ENCODE measurements around the gene FOXD4L6.
"Not testable (repeated sequence)": the region's sequence is repeated elsewhere in the genome, so short reads cannot be mapped to it uniquely, and the experiment has no call there.

The FOXD4L6 gene

GRCh38 chr9:41111414-41111813 lies 17.1 kb downstream of the FOXD4L6 start:
- not testable (repeated sequence) for H3F3A ChIP-seq (ENCODE audit: low read depth); H3K4me2 ChIP-seq (ENCODE audit: low read depth, low read length, poor library complexity, severe bottlenecking); H3K9me3 ChIP-seq (ENCODE audit: insufficient read depth, low read depth, low read length); H2AFZ ChIP-seq (ENCODE audit: low read length); H4K20me1 ChIP-seq (ENCODE audit: insufficient read depth, low read length, poor library complexity, severe bottlenecking); H3K79me2 ChIP-seq (ENCODE audit: insufficient read depth, low read length); H3K36me3 ChIP-seq (ENCODE audit: insufficient read depth, low read length); H3K9me2 ChIP-seq (replicated peaks; ENCODE audit: low read depth, low read length); H3K4me3 ChIP-seq (ENCODE audit: low read length, poor library complexity, severe bottlenecking); H3K9ac ChIP-seq (ENCODE audit: low read depth, low read length, poor library complexity, severe bottlenecking); H3K27me3 ChIP-seq (ENCODE audit: insufficient read depth, low read length, poor library complexity, severe bottlenecking); H3K4me1 ChIP-seq (ENCODE audit: insufficient read depth, low read length, poor library complexity, severe bottlenecking)

GRCh38 chr9:41110913-41111312 lies 17.6 kb downstream of the FOXD4L6 start:
- not testable (repeated sequence) for H3K9me3 ChIP-seq (ENCODE audit: insufficient read depth, low read depth, low read length); H4K20me1 ChIP-seq (ENCODE audit: insufficient read depth, low read length, poor library complexity, severe bottlenecking); H3F3A ChIP-seq (ENCODE audit: low read depth); H3K4me1 ChIP-seq (ENCODE audit: insufficient read depth, low read length, poor library complexity, severe bottlenecking); H3K36me3 ChIP-seq (ENCODE audit: insufficient read depth, low read length); H3K4me3 ChIP-seq (ENCODE audit: low read length, poor library complexity, severe bottlenecking); H3K9me2 ChIP-seq (replicated peaks; ENCODE audit: low read depth, low read length); H3K27me3 ChIP-seq (ENCODE audit: insufficient read depth, low read length, poor library complexity, severe bottlenecking); H3K79me2 ChIP-seq (ENCODE audit: insufficient read depth, low read length); H2AFZ ChIP-seq (ENCODE audit: low read length); H3K9ac ChIP-seq (ENCODE audit: low read depth, low read length, poor library complexity, severe bottlenecking); H3K4me2 ChIP-seq (ENCODE audit: low read depth, low read length, poor library complexity, severe bottlenecking)

- not testable (repeated sequence) for H3K79me2 ChIP-seq (ENCODE audit: insufficient read depth, low read length); H3F3A ChIP-seq (ENCODE audit: low read depth); H3K9me3 ChIP-seq (ENCODE audit: insufficient read depth, low read depth, low read length); H4K20me1 ChIP-seq (ENCODE audit: insufficient read depth, low read length, poor library complexity, severe bottlenecking); H3K4me1 ChIP-seq (ENCODE audit: insufficient read depth, low read length, poor library complexity, severe bottlenecking); H3K36me3 ChIP-seq (ENCODE audit: insufficient read depth, low read length); H3K9me2 ChIP-seq (replicated peaks; ENCODE audit: low read depth, low read length); H2AFZ ChIP-seq (ENCODE audit: low read length); H3K27me3 ChIP-seq (ENCODE audit: insufficient read depth, low read length, poor library complexity, severe bottlenecking); H3K4me2 ChIP-seq (ENCODE audit: low read depth, low read length, poor library complexity, severe bottlenecking); H3K9ac ChIP-seq (ENCODE audit: low read depth, low read length, poor library complexity, severe bottlenecking); H3K4me3 ChIP-seq (ENCODE audit: low read length, poor library complexity, severe bottlenecking)
These were observed 19.2 kb downstream of the FOXD4L6 start for GRCh38 chr9:41109253-41109652.

- H3K79me2 ChIP-seq (ENCODE audit: insufficient read depth, low read length); H3K9me3 ChIP-seq (ENCODE audit: insufficient read depth, low read depth, low read length); H3K9me2 ChIP-seq (replicated peaks; ENCODE audit: low read depth, low read length); H3K4me1 ChIP-seq (ENCODE audit: insufficient read depth, low read length, poor library complexity, severe bottlenecking); H2AFZ ChIP-seq (ENCODE audit: low read length); H3K4me3 ChIP-seq (ENCODE audit: low read length, poor library complexity, severe bottlenecking); H3K27me3 ChIP-seq (ENCODE audit: insufficient read depth, low read length, poor library complexity, severe bottlenecking); H3F3A ChIP-seq (ENCODE audit: low read depth); H3K4me2 ChIP-seq (ENCODE audit: low read depth, low read length, poor library complexity, severe bottlenecking); H3K36me3 ChIP-seq (ENCODE audit: insufficient read depth, low read length); H4K20me1 ChIP-seq (ENCODE audit: insufficient read depth, low read length, poor library complexity, severe bottlenecking); H3K9ac ChIP-seq (ENCODE audit: low read depth, low read length, poor library complexity, severe bottlenecking): not testable (repeated sequence)
These were observed 19.7 kb downstream of the FOXD4L6 start for GRCh38 chr9:41108816-41109215.

- not testable (repeated sequence) for H3K27me3 ChIP-seq (ENCODE audit: insufficient read depth, low read length, poor library complexity, severe bottlenecking); H4K20me1 ChIP-seq (ENCODE audit: insufficient read depth, low read length, poor library complexity, severe bottlenecking); H2AFZ ChIP-seq (ENCODE audit: low read length); H3K4me3 ChIP-seq (ENCODE audit: low read length, poor library complexity, severe bottlenecking); H3F3A ChIP-seq (ENCODE audit: low read depth); H3K9me2 ChIP-seq (replicated peaks; ENCODE audit: low read depth, low read length); H3K79me2 ChIP-seq (ENCODE audit: insufficient read depth, low read length); H3K36me3 ChIP-seq (ENCODE audit: insufficient read depth, low read length); H3K9me3 ChIP-seq (ENCODE audit: insufficient read depth, low read depth, low read length); H3K9ac ChIP-seq (ENCODE audit: low read depth, low read length, poor library complexity, severe bottlenecking); H3K4me2 ChIP-seq (ENCODE audit: low read depth, low read length, poor library complexity, severe bottlenecking); H3K4me1 ChIP-seq (ENCODE audit: insufficient read depth, low read length, poor library complexity, severe bottlenecking)
These were observed 21.9 kb downstream of the FOXD4L6 start for GRCh38 chr9:41106472-41107116.

GRCh38 chr9:41105557-41106253 lies 22.8 kb downstream of the FOXD4L6 start:
- not testable (repeated sequence) for H3K9me3 ChIP-seq (ENCODE audit: insufficient read depth, low read depth, low read length); H3K27me3 ChIP-seq (ENCODE audit: insufficient read depth, low read length, poor library complexity, severe bottlenecking); H3K4me3 ChIP-seq (ENCODE audit: low read length, poor library complexity, severe bottlenecking); H4K20me1 ChIP-seq (ENCODE audit: insufficient read depth, low read length, poor library complexity, severe bottlenecking); H3K4me2 ChIP-seq (ENCODE audit: low read depth, low read length, poor library complexity, severe bottlenecking); H3K4me1 ChIP-seq (ENCODE audit: insufficient read depth, low read length, poor library complexity, severe bottlenecking); H3K9ac ChIP-seq (ENCODE audit: low read depth, low read length, poor library complexity, severe bottlenecking); H3F3A ChIP-seq (ENCODE audit: low read depth); H3K36me3 ChIP-seq (ENCODE audit: insufficient read depth, low read length); H3K9me2 ChIP-seq (replicated peaks; ENCODE audit: low read depth, low read length); H2AFZ ChIP-seq (ENCODE audit: low read length); H3K79me2 ChIP-seq (ENCODE audit: insufficient read depth, low read length)

- not testable (repeated sequence) for H3K9me3 ChIP-seq (ENCODE audit: insufficient read depth, low read depth, low read length); H3K4me1 ChIP-seq (ENCODE audit: insufficient read depth, low read length, poor library complexity, severe bottlenecking); H3K79me2 ChIP-seq (ENCODE audit: insufficient read depth, low read length); H3K4me2 ChIP-seq (ENCODE audit: low read depth, low read length, poor library complexity, severe bottlenecking); H3K4me3 ChIP-seq (ENCODE audit: low read length, poor library complexity, severe bottlenecking); H3K36me3 ChIP-seq (ENCODE audit: insufficient read depth, low read length); H4K20me1 ChIP-seq (ENCODE audit: insufficient read depth, low read length, poor library complexity, severe bottlenecking); H3K27me3 ChIP-seq (ENCODE audit: insufficient read depth, low read length, poor library complexity, severe bottlenecking); H3F3A ChIP-seq (ENCODE audit: low read depth); H3K9ac ChIP-seq (ENCODE audit: low read depth, low read length, poor library complexity, severe bottlenecking); H3K9me2 ChIP-seq (replicated peaks; ENCODE audit: low read depth, low read length); H2AFZ ChIP-seq (ENCODE audit: low read length)
These were observed 23.9 kb downstream of the FOXD4L6 start for GRCh38 chr9:41104542-41104941.

Data from Loucy (cell line).